Astrocyte of the cerebellum (primary cell): ENCODE data around the gene SCN5A.

Source experiments
- DNase-seq: peaks from one replicate; pipeline ENCODE4 v3.0.0-alpha.2; 2011; ENCODE audit warnings: low read depth
- H3K4me3 ChIP-seq: 2 replicates; pipeline ENCODE4 v1.5.1; 2011; ENCODE audit warnings: mild to moderate bottlenecking, low read depth, low read length, moderate library complexity
- in situ Hi-C: cut with HindIII; loops from 2 replicates; pipeline ENCODE4 v1.10.0; 2017; ENCODE audit warnings: low sequenced_read_pairs
- TF ChIP-seq, protein P1 (sequence below): IDR thresholded peaks from 2 replicates; pipeline ENCODE4 v1.5.1; 2012; ENCODE audit warnings: low read length, low read depth, moderate library complexity, mild to moderate bottlenecking; ENCODE audit errors: missing control alignments

SCN5A gene

DNA sequence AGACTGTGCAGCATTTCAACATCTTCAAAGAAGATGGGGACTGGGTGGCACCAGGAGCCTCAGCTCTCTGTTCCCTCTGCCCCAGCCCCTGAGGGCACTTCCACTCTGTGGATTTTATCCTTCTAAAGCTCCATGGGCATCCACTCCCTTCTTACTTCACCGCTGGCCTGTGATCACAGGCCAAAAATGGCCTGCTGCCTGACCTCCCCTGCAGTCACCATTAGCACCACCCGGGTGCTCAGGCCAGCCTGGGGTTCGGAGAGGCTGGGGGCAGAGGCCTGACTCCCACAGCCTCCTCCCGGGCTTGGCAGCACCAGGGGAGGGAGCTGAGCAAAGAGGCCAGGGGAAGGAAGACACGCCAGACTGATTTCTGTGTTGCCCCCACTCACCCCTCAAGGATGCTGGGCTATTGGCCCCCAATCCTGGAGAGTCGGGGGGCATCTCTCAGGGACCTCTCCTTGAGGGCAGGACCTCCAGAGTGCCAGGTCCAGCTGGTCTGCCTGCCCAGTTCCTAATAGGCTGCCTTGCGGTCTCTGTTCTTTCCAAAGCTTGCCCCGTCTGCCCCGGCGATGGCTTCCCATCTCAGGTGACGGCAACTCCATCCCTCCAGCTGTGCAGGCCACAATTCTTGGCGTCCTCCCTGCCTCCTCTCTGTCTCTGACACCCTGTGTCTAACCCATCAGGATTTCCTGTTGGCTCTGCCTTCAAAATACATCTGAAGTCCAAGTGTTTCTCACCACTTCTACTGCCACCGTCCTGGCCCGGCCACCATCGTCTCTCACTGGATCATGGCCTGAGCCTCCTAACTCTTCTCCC lies 86.2 kb downstream of the SCN5A start:
- in situ Hi-C loops: no loop called here
- no peak overlapping the region for H3K4me3 ChIP-seq
- TF ChIP-seq, protein P1, sequence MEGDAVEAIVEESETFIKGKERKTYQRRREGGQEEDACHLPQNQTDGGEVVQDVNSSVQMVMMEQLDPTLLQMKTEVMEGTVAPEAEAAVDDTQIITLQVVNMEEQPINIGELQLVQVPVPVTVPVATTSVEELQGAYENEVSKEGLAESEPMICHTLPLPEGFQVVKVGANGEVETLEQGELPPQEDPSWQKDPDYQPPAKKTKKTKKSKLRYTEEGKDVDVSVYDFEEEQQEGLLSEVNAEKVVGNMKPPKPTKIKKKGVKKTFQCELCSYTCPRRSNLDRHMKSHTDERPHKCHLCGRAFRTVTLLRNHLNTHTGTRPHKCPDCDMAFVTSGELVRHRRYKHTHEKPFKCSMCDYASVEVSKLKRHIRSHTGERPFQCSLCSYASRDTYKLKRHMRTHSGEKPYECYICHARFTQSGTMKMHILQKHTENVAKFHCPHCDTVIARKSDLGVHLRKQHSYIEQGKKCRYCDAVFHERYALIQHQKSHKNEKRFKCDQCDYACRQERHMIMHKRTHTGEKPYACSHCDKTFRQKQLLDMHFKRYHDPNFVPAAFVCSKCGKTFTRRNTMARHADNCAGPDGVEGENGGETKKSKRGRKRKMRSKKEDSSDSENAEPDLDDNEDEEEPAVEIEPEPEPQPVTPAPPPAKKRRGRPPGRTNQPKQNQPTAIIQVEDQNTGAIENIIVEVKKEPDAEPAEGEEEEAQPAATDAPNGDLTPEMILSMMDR: no peak
- DNase-seq: no peak

DNA sequence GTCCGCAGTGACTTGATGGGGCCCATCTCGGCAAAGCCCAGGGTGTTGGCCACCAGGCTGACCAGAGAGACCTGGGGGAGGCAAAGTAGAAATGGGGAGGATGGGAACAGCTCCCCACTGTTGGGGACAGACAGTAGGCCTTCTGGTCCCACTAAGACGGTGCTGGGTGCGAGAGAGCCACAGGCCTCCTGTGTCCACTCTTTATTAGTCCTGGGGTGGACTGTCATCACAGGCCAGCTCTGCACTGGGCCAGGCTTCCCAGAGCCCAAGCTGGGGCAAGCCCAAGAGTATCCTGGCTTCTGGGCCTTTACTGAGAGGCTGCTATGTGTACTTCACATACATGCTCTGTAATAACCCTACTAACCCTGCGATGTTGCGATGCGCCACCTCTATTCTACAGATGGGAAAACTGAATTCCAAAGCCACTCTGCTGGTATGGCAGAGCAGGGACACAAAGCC lies 87.0 kb downstream of the SCN5A start:
- no peak for DNase-seq
- H3K4me3 ChIP-seq: no peak overlapping the region
- in situ Hi-C loops: no loop called here
- TF ChIP-seq, protein P1: no peak

DNA sequence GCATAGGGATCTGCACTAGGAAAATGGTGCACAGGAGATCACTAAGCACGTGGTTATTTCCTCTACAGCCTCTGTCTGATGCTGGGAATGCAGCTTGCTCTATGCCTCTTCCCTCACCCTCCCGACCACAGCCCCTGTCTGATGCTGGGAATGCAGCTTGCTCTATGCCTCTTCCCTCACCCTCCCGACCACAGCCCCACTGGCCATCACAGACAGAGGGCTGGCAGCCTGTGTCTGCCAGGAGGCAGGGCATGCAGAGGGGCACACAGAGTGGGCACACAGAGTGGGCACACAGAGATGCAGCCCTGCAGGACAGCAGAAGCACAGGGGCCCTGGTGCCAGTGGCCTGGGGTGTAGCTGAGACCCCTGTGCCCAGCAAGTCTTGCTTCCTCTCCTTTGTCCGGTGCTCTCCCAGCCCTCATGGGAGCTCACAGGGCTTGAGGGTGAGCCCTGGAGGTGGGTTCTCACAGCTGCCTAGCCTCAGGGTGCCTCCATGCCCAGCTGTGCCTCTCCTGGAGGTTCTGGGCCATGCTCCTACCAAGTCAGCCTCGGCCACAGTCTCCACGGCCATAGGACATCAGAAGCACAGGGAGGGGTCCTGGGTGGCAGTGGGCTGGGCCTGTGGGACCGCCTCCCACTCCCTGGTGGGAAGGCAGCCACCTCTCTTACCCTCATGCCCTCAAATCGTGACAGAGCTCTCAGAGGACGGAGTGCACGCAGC lies 87.6 kb downstream of the SCN5A start:
- no peak for DNase-seq
- no peak overlapping the region for H3K4me3 ChIP-seq
- TF ChIP-seq, protein P1: no peak
- in situ Hi-C loops: no loop called here

DNA sequence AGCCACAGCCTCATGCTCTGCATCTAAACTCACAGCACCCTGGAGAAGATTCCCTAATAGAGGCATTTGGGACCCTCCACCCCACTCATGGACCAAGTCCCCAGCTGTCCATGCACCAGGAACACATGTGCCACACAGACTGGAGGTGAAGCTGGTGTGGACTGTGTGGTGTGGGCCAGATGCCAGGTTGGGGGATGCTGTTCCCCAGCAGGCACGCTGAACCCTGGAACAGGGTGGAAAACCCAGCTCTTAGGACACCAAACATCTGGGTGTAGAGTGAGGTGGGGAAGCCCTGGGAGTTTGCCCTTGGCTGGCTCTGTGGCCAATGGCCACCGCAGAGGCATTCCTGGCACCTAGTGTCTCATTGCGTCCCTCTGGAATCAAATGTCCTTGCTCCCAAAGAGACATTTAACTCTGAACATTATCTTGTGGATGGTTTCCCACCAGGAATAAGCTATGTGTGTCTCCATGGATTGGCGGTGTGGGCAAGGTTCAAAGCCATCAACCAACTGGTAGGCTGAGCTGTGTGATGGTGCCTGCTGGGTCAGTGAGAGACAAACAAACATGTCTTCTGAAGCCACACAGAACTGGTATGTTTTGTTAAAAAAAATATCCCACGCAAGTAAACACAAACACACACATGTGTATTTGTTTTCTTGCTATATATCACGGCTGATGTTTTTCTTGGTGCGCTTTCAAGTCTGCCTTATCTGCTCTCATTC lies 88.3 kb downstream of the SCN5A start:
- H3K4me3 ChIP-seq: no peak overlapping the region
- no peak for DNase-seq
- in situ Hi-C loops: no loop called here
- TF ChIP-seq, protein P1: no peak

- DNase-seq: no peak
- TF ChIP-seq, protein P1: peak; percentile 15
- in situ Hi-C loops: no loop called here
Observed at GRCh38 chr3:38560284-38560683, 89.2 kb downstream of the SCN5A start.

GRCh38 chr3:38558864-38559263 lies 90.6 kb downstream of the SCN5A start:
- no peak for DNase-seq
- in situ Hi-C loops: loop anchor here (5.0 kb wide), 2 partner anchors 38 to 88 kb away; partner anchors contain the start of gene SCN5A
- TF ChIP-seq, protein P1: no peak
- H3K4me3 ChIP-seq: no peak overlapping the region

More at GRCh38 chr3:38560284-38560683, 89.2 kb downstream of the SCN5A start:
- H3K4me3 ChIP-seq: no peak overlapping the region
